ENCODE measurements around the gene MRC2. TPM values are rescaled to one million over a fixed set of nuclear protein-coding genes. Genes with fewer than 3 reads are reported as not detected.
"Not testable (repeated sequence)": the region's sequence is repeated elsewhere in the genome, so short reads cannot be mapped to it uniquely, and the experiment has no call there.

Gene MRC2
- total RNA-seq, 3 donors from 2014 or later = 3.4 to 6.2 (median 3.8) TPM

GRCh38 chr17:62600805-62601204, 26.7 kb upstream of the MRC2 start:
- Mint-ChIP-seq H3K36me3 (ENCODE audit: insufficient read depth) (peaks cover 59% of the 10 kb centered on the region), H3K9me3 (no peaks in the 10 kb centered on the region), H3K4me3 (no peak overlapping the region), H3K4me1 (ENCODE audit: low read depth) (no peaks in the 10 kb centered on the region), H3K27me3 (ENCODE audit: low read depth) (no peaks in the 10 kb centered on the region)
- ATAC-seq (no peak), DNase-seq (no peak)

DNA sequence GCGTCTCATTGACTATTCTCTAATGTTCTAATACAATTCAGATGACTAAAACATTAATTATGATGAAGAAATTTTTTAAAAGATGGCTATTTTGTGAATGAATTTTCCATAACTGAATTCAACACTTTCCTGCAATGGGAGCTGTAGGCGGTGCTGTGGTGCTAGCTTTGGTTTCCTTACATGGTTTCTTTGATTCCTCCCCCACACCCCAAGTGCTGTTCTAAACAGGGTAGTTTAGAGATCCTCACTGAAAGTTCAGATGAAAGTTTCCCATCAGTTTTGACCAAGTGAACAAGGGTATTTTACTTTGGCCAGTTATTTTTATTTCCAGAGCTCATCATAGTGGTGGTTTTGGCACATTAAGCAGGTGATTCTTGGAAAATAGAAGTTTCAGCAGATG, 26.0 kb upstream of the MRC2 start:
- no peak for DNase-seq
- H3K27me3 Mint-ChIP-seq (ENCODE audit: low read depth) = no peaks in the 10 kb centered on the region

DNA sequence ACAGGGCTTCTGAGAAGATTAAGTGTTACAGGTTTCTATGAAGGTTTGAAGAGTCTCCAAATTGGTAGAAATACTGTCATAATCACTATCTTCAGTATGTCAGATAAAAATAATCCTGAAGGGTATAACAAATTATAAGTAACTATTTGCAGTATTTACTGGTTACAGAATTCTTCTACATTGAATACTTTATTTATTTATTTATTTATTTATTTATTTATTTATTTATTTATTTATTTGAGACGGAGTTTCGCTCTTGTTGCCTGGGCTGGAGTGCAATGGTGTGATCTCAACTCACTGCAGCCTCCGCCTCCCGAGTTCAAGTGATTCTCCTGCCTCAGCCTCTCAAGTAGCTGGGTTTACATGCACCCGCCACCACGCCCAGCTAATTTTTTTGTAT, 23.7 kb upstream of the MRC2 start:
- not testable (repeated sequence) for DNase-seq; H3K27me3 Mint-ChIP-seq (ENCODE audit: low read depth); H3K4me3 Mint-ChIP-seq; ATAC-seq; H3K9me3 Mint-ChIP-seq; H3K4me1 Mint-ChIP-seq (ENCODE audit: low read depth)
- H3K36me3 Mint-ChIP-seq (ENCODE audit: insufficient read depth) = peaks cover 54% of the 10 kb centered on the region

More for the DNA sequence above, 26.0 kb upstream of the MRC2 start:
- Mint-ChIP-seq H3K4me3 (no peak overlapping the region), H3K9me3 (no peaks in the 10 kb centered on the region), H3K36me3 (ENCODE audit: insufficient read depth) (peaks cover 58% of the 10 kb centered on the region), H3K4me1 (ENCODE audit: low read depth) (no peaks in the 10 kb centered on the region)
- ATAC-seq = no peak

GRCh38 chr17:62605588-62605987, 21.9 kb upstream of the MRC2 start:
- peaks cover 5% of the 10 kb centered on the region for H3K4me1 Mint-ChIP-seq (ENCODE audit: low read depth)
- ATAC-seq = no peak
- no peak for DNase-seq
- H3K36me3 Mint-ChIP-seq (ENCODE audit: insufficient read depth) = peaks cover 54% of the 10 kb centered on the region
- H3K9me3 Mint-ChIP-seq = no peaks in the 10 kb centered on the region
- H3K27me3 Mint-ChIP-seq (ENCODE audit: low read depth) = no peaks in the 10 kb centered on the region
- no peak overlapping the region for H3K4me3 Mint-ChIP-seq

GRCh38 chr17:62611292-62611691, 16.2 kb upstream of the MRC2 start:
- no peak for DNase-seq
- H3K36me3 Mint-ChIP-seq (ENCODE audit: insufficient read depth) = peaks cover 46% of the 10 kb centered on the region
- H3K9me3 Mint-ChIP-seq = no peaks in the 10 kb centered on the region
- H3K4me3 Mint-ChIP-seq = peak overlapping the region; percentile 7
- H3K4me1 Mint-ChIP-seq (ENCODE audit: low read depth) = peaks cover 17% of the 10 kb centered on the region
- no peaks in the 10 kb centered on the region for H3K27me3 Mint-ChIP-seq (ENCODE audit: low read depth)
- peak; percentile 41 to 43 for ATAC-seq

- Mint-ChIP-seq H3K4me1 (ENCODE audit: low read depth) (peaks cover 17% of the 10 kb centered on the region), H3K9me3 (no peaks in the 10 kb centered on the region), H3K4me3 (no peak overlapping the region), H3K27me3 (ENCODE audit: low read depth) (no peaks in the 10 kb centered on the region), H3K36me3 (ENCODE audit: insufficient read depth) (peaks cover 45% of the 10 kb centered on the region)
- no peak for ATAC-seq
- no peak for DNase-seq
Observed at GRCh38 chr17:62611728-62612127, 15.7 kb upstream of the MRC2 start.

GRCh38 chr17:62612289-62612688, 15.2 kb upstream of the MRC2 start:
- not testable (repeated sequence) for DNase-seq; H3K27me3 Mint-ChIP-seq (ENCODE audit: low read depth); H3K4me3 Mint-ChIP-seq; ATAC-seq; H3K9me3 Mint-ChIP-seq
- H3K36me3 Mint-ChIP-seq (ENCODE audit: insufficient read depth) = peaks cover 42% of the 10 kb centered on the region
- H3K4me1 Mint-ChIP-seq (ENCODE audit: low read depth) = peaks cover 17% of the 10 kb centered on the region

GRCh38 chr17:62613095-62613494, 14.4 kb upstream of the MRC2 start:
- not testable (repeated sequence) for H3K4me3 Mint-ChIP-seq; DNase-seq; ATAC-seq; H3K9me3 Mint-ChIP-seq; H3K27me3 Mint-ChIP-seq (ENCODE audit: low read depth)
- Mint-ChIP-seq H3K4me1 (ENCODE audit: low read depth) (peaks cover 17% of the 10 kb centered on the region), H3K36me3 (ENCODE audit: insufficient read depth) (peaks cover 35% of the 10 kb centered on the region)

GRCh38 chr17:62614142-62614541, 13.3 kb upstream of the MRC2 start:
- DNase-seq (no peak), ATAC-seq (no peak)
- Mint-ChIP-seq H3K4me1 (ENCODE audit: low read depth) (peaks cover 17% of the 10 kb centered on the region), H3K27me3 (ENCODE audit: low read depth) (no peaks in the 10 kb centered on the region), H3K36me3 (ENCODE audit: insufficient read depth) (peaks cover 35% of the 10 kb centered on the region), H3K9me3 (no peaks in the 10 kb centered on the region), H3K4me3 (no peak overlapping the region)

DNA sequence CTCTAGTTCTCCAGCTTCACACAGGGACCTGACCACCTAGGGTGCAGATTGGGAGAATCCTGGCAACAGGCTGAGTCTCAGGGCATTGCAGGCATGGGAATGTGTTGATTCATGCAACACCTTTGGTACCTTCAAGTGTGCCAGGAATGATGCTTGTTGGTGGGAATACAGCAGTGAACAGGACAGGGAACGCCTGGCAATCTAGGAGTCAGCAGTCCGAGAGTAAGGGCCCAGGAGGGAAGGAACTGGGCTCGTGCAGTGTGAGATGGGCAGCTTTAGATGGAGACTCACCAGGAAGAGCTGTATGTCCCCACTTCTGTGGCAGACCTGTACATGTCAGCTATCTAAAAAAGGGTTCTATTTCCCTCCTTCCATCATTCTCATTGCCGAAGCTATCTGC, 12.0 kb upstream of the MRC2 start:
- Mint-ChIP-seq H3K27me3 (ENCODE audit: low read depth) (no peaks in the 10 kb centered on the region), H3K36me3 (ENCODE audit: insufficient read depth) (peaks cover 22% of the 10 kb centered on the region), H3K9me3 (no peaks in the 10 kb centered on the region), H3K4me1 (ENCODE audit: low read depth) (peaks cover 13% of the 10 kb centered on the region), H3K4me3 (no peak overlapping the region)
- no peak for DNase-seq
- ATAC-seq = no peak

DNA sequence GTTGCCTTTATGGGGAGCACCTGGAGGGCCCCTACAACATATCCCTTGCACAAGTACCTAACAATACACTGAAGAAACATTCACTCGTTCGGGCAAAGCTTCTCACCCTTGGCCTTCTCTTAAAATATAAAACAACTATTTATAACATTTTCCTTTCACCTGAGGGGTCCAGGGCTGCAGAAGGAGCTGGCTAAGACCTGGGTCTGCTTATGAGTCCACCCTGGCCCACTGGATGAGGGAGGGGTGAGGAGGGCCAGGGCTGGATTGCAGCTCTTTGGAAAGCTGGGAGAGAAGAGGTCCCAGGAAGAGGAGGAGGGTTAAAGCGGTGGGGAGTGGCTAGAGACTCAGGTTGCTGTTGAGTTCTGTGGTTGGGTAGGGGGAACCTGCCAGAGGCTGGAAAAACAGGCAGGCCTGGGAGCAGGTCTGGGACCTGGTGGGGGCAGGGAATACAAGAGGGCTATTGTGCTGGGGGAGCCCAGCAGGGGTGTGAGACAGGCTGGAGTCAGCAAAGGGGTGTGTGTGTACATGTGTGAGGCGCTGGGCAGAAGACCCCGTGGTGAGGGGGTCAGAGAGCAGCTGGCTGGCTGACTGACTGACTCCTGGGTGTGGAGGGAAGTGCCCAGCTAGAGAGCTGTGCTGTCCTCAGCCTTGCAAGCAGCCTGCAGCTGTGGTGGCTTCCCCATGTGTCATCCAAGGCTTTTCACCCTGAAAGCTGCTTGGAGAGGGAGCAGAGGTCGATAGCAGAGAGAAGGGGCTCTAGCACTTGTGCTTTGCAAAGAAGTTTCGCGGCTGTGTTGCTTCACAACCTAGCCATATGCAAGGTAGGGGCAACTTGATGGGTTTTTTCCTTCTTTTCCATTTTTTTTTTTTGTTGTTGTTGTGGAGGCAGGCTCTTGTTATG, 10.2 kb upstream of the MRC2 start:
- no peak overlapping the region for H3K4me3 Mint-ChIP-seq
- ATAC-seq (peak in 1 of 2 donors; percentile 13), DNase-seq (no peak)
- H3K4me1 Mint-ChIP-seq (ENCODE audit: low read depth) = no peaks in the 10 kb centered on the region
- no peaks in the 10 kb centered on the region for H3K9me3 Mint-ChIP-seq
- H3K36me3 Mint-ChIP-seq (ENCODE audit: insufficient read depth) = peaks cover 9% of the 10 kb centered on the region
- H3K27me3 Mint-ChIP-seq (ENCODE audit: low read depth) = no peaks in the 10 kb centered on the region

GRCh38 chr17:62617894-62618472, 9.5 kb upstream of the MRC2 start:
- peaks cover 8% of the 10 kb centered on the region for H3K36me3 Mint-ChIP-seq (ENCODE audit: insufficient read depth)
- H3K4me1 Mint-ChIP-seq (ENCODE audit: low read depth) = no peaks in the 10 kb centered on the region
- DNase-seq (no peak), ATAC-seq (no peak)
- no peaks in the 10 kb centered on the region for H3K9me3 Mint-ChIP-seq
- no peak overlapping the region for H3K4me3 Mint-ChIP-seq
- no peaks in the 10 kb centered on the region for H3K27me3 Mint-ChIP-seq (ENCODE audit: low read depth)

DNA sequence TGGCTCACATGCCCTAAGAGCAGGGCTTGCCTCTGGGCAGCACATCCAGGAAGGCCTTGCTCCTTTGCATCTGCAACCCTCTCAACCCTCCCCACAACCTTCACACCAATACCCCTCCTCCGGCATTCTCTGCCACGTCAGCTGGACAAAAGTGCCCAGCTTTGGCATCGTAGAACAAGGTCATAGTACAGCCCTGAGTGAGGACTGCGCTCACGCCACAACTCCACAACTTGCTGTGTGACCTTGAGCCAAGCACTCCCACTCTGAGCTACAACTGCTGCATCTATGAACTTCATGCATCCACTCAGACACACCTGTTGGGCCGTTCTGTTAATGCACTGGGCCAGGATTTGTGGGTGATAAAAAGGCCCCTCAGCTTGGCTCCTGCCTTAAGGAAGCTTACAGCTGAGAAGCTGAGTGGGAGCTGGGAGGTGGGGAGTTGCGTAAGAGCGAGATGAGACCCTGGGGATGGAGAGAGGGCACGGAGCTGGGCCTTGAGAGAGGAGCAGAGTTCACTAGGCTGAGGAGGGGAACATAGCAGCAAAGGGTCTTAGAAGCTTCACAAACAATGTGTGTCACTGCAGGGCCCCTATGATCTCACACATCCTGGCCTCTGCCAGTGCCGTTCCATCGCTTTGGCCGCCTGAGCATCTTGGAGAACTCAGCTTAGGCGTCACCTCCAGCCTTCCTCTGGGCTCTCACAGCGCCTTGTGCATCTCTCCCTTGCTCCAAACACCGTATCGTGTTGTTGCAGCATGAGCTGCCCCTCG, 8.6 kb upstream of the MRC2 start:
- no peaks in the 10 kb centered on the region for H3K9me3 Mint-ChIP-seq
- no peaks in the 10 kb centered on the region for H3K4me1 Mint-ChIP-seq (ENCODE audit: low read depth)
- H3K27me3 Mint-ChIP-seq (ENCODE audit: low read depth) = no peaks in the 10 kb centered on the region
- no peak overlapping the region for H3K4me3 Mint-ChIP-seq
- peaks cover 6% of the 10 kb centered on the region for H3K36me3 Mint-ChIP-seq (ENCODE audit: insufficient read depth)
- ATAC-seq (peak in 1 of 2 donors; percentile 21), DNase-seq (no peak)

GRCh38 chr17:62619417-62620155, 7.9 kb upstream of the MRC2 start:
- no peak for DNase-seq
- Mint-ChIP-seq H3K4me3 (no peak overlapping the region), H3K27me3 (ENCODE audit: low read depth) (no peaks in the 10 kb centered on the region), H3K4me1 (ENCODE audit: low read depth) (no peaks in the 10 kb centered on the region), H3K36me3 (ENCODE audit: insufficient read depth) (peaks cover 6% of the 10 kb centered on the region), H3K9me3 (no peaks in the 10 kb centered on the region)
- ATAC-seq = no peak

Data from activated T-cell treated with anti-CD3 and anti-CD28 coated beads, Interleukin-2, amount 50 U/mL, for 4 hours (primary cell).